Sciatic nerve (tissue), 2 donors: ENCODE data around the gene NYNRIN. TPM values are rescaled to one million over a fixed set of nuclear protein-coding genes. Genes with fewer than 3 reads are reported as not detected.
A peak's percentile ranks its signal among the peaks of the same experiment; 100 is the strongest.

Source experiments
- ATAC-seq: fragments of 200-7000 bp; cut with Tn5 transposase; one replicate; pipeline ENCODE4 v1.9.1; 2020; ENCODE audit warnings: mild to moderate bottlenecking, moderate library complexity
- DNase-seq: peaks from one replicate; pipeline ENCODE4 v3.0.0-alpha.2; 2020; ENCODE audit warnings: low spot score
- intact Hi-C: fragments of 100-400 bp; cut with DNase I; formaldehyde crosslinking; loops from one replicate; pipeline ENCODE4 v1.14.2; 2022
- total RNA-seq: library from RNA; stranded (reverse); fragmentation: NEBNext Ultra II Directional; extraction: Animal tissue kit (Norgen Biotek cat#: 25700); gene quantifications from one replicate; pipeline ENCODE4 v1.2.1, GENCODE V29; 2021
- donor health status: DM: no; HTN: no; CAD: no.
- donor health status: DM: no; HTN: no; CAD: no.

Gene NYNRIN
- total RNA-seq, 1 donor from 2014 or later = 20.0 TPM

GRCh38 chr14:24426150-24426911 lies 27.5 kb downstream of the NYNRIN start:
- DNase-seq (no peak), ATAC-seq (no peak)
- intact Hi-C loops = no loop called here

DNA sequence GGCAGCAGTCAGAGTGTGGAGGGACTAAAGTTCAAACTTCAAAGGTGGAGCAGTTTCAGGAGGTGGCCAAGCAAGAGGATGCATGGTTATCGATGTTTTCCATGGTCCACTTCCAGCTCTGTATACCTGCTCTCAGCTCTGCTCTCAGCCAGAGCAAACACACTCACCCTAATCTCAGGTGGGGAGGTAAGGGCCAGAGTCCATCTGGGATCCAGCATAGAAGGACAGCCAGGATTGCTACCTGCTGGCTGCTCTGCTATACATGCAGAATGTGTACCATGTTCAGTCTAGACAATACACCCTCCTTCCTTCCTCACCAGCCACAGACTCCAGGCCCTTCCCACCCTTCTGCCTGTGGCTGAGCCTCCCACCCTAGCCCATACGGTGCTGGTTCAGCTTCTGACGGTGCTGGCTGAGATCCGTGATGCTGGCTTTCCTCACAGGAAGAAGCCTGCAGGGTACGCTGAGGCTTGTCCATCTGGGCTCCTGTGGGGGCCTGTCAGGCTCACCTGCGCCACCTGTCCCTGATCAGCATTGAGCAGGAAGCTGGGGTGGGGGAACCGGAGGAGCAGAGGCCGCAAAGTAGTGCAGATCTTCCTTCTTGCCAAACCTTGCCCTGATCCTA lies 28.2 kb downstream of the NYNRIN start:
- intact Hi-C loops = no loop called here
- ATAC-seq (no peak), DNase-seq (no peak)

GRCh38 chr14:24427537-24428508 lies 29.0 kb downstream of the NYNRIN start:
- DNase-seq = no peak
- intact Hi-C loops = no loop called here

GRCh38 chr14:24428628-24429394 lies 30.0 kb downstream of the NYNRIN start:
- intact Hi-C loops = no loop called here
- DNase-seq (no peak), ATAC-seq (no peak)

More at GRCh38 chr14:24427537-24428508, 29.0 kb downstream of the NYNRIN start:
- ATAC-seq = no peak

GRCh38 chr14:24429395-24430142 lies 30.8 kb downstream of the NYNRIN start, which contains the start of the genes CBLN3 and KHNYN:
Gene CBLN3 (minus strand): TSS chr14:24429668. CDS start chr14:24429054, 614 bp downstream.
Gene KHNYN (plus strand): TSS chr14:24429954. CDS start chr14:24430731, 777 bp downstream.
- peak; percentile 89 for ATAC-seq
- peak; percentile 95 for DNase-seq
- intact Hi-C loops = loop anchor here (5.0 to 10.0 kb wide), 3 partner anchors 62 to 185 kb away; partner anchors contain the start of genes NFATC4 and TINF2

DNA sequence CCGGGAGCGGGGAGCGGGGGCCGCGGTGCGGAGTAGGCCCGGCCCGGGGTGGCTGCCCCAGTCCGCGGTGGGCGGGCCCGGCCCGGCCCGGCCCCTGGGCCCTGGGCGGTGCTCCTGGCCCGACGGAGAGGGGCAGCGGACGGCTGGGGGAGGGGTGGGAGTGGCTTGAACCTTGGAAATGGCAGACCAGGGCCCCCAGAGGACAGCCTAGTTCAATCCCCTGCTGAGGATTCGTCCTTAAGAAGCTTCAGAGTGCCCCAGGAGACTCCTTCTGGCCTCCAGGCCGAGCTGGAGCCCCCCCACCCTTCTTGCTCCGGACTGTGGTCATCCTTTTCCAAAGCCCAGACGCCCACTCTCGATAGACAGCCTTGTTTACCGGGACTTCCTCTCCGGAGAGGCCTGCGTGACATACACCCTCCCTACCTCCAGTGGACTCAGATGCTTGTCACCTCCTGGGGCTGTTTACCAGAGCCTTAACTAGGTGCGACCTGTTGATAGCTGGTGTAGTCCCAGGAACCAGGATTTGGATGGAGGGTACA lies 31.4 kb downstream of the NYNRIN start:
- DNase-seq = peak; percentile 91
- peak; percentile 84 for ATAC-seq
- intact Hi-C loops = loop anchor here (5.0 to 10.0 kb wide), 3 partner anchors 63 to 185 kb away; partner anchors contain the start of genes NFATC4 and TINF2

GRCh38 chr14:24430682-24431568 lies 32.1 kb downstream of the NYNRIN start:
- intact Hi-C loops = loop anchor here (5.0 to 10.0 kb wide), 3 partner anchors 64 to 186 kb away; partner anchors contain the start of genes NFATC4 and TINF2
- DNase-seq (no peak), ATAC-seq (peak; percentile 70)

- intact Hi-C loops = loop anchor here (5.0 to 10.0 kb wide), 3 partner anchors 64 to 187 kb away; partner anchors contain the start of genes NFATC4 and TINF2
- ATAC-seq (peak; percentile 84), DNase-seq (peak; percentile 95)
Measured at GRCh38 chr14:24431569-24432258, 32.9 kb downstream of the NYNRIN start.

GRCh38 chr14:24432259-24433131 lies 33.7 kb downstream of the NYNRIN start:
- DNase-seq (no peak), ATAC-seq (no peak)
- intact Hi-C loops = loop anchor here (5.0 to 10.0 kb wide), 3 partner anchors 65 to 188 kb away; partner anchors contain the start of genes NFATC4 and TINF2

DNA sequence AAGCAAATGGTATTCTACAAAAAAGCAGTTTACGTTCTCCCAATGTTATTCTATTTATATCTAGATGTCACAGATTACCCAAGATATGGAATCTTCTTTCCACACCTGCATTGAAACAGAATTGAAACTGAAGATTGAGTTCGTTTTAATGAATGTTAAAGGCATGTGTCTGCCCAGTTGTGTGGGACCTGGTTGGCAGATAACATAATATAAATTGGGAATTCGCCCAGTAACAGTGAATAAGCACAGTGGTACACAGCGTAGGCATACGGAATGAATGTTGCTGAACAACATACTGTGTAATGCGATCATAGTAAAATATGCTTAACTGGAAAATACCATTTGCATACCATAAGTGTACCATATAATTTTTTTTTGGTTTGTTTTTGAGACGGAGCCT lies 35.2 kb downstream of the NYNRIN start:
- DNase-seq = no peak
- ATAC-seq = no peak
- intact Hi-C loops = loop anchor here (5.0 to 10.0 kb wide), 3 partner anchors 67 to 189 kb away; partner anchors contain the start of genes NFATC4 and TINF2

- DNase-seq (no peak), ATAC-seq (no peak)
- intact Hi-C loops = loop anchor here (5.0 to 10.0 kb wide), 4 partner anchors 67 to 1853 kb away; partner anchors contain the start of genes NFATC4 and TINF2
Measured at GRCh38 chr14:24434676-24435075, 35.9 kb downstream of the NYNRIN start.

- DNase-seq (no peak), ATAC-seq (no peak)
- intact Hi-C loops = loop anchor here (5.0 to 10.0 kb wide), 2 partner anchors 190 to 1852 kb away; partner anchors contain the start of gene TINF2
Measured at GRCh38 chr14:24435192-24435810, 36.5 kb downstream of the NYNRIN start.

- intact Hi-C loops = loop anchor here (5.0 to 10.0 kb wide), 2 partner anchors 191 to 1851 kb away; partner anchors contain the start of gene TINF2
- DNase-seq (no peak), ATAC-seq (no peak)
Measured at GRCh38 chr14:24435998-24436354, 37.2 kb downstream of the NYNRIN start.
